A673 (cell line): ENCODE measurements around the gene TRAP1.

Source experiments
- EZH2 ChIP-seq: fragments of 200-600 bp; sonication (generic); IDR thresholded peaks from 2 replicates; pipeline ENCODE4 v1.6.1; 2017; ENCODE audit warnings: borderline replicate concordance, low read depth, mild to moderate bottlenecking, mixed read lengths, antibody characterized with exemption, low read length; ENCODE audit not compliant: poor library complexity, severe bottlenecking
- TF ChIP-seq, protein P1 (sequence below): fragments of 300-800, 200-600 bp; sonication (generic); conservative IDR thresholded peaks from 2 replicates; pipeline ENCODE4 v1.5.1; 2017; ENCODE audit warnings: low read depth, mild to moderate bottlenecking, antibody characterized with exemption, low read length, moderate library complexity, mixed read lengths

DNA sequence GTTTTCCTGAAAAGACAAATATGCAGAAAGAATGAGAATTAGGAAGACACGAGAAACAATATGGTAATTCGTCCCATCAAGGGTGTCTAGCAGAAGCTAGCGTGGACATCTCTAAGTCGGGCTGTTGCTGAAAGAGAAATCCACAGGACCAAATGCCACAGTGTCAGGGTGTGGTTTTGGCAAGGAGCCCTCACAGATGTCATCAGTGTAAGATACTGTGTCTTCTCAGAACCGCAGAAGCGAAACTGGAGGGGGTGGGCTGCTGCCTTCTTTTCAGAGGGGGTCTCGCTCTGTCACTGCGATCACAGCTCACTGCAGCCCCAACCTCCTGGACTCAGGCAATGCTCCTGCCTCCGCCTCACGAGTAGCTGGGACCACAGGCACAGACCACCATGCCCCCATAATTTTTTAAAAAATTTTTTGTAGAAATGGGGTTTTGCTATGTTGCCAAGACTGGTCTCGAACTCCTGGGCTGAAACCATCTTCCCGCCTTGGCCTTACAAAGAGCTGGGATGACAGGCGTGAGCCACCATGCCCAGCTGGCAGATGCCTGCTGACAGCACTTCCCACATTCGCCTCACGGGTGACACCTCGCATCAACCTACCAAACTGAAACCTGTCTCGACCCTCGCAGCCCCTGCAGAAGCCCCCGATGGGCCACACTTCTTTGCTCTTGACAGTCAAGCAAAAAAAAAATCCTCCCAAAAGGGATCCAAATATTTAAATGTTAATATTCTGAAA, 26.2 kb downstream of the TRAP1 start:
- TF ChIP-seq, protein P1, sequence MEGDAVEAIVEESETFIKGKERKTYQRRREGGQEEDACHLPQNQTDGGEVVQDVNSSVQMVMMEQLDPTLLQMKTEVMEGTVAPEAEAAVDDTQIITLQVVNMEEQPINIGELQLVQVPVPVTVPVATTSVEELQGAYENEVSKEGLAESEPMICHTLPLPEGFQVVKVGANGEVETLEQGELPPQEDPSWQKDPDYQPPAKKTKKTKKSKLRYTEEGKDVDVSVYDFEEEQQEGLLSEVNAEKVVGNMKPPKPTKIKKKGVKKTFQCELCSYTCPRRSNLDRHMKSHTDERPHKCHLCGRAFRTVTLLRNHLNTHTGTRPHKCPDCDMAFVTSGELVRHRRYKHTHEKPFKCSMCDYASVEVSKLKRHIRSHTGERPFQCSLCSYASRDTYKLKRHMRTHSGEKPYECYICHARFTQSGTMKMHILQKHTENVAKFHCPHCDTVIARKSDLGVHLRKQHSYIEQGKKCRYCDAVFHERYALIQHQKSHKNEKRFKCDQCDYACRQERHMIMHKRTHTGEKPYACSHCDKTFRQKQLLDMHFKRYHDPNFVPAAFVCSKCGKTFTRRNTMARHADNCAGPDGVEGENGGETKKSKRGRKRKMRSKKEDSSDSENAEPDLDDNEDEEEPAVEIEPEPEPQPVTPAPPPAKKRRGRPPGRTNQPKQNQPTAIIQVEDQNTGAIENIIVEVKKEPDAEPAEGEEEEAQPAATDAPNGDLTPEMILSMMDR: no peak; the same call in 1 of the 2 replicates
- no peak for TF ChIP-seq EZH2
